ENCODE measurements around the gene OGDH.
"Not testable (repeated sequence)": the region's sequence is repeated elsewhere in the genome, so short reads cannot be mapped to it uniquely, and the experiment has no call there.

OGDH gene

DNA sequence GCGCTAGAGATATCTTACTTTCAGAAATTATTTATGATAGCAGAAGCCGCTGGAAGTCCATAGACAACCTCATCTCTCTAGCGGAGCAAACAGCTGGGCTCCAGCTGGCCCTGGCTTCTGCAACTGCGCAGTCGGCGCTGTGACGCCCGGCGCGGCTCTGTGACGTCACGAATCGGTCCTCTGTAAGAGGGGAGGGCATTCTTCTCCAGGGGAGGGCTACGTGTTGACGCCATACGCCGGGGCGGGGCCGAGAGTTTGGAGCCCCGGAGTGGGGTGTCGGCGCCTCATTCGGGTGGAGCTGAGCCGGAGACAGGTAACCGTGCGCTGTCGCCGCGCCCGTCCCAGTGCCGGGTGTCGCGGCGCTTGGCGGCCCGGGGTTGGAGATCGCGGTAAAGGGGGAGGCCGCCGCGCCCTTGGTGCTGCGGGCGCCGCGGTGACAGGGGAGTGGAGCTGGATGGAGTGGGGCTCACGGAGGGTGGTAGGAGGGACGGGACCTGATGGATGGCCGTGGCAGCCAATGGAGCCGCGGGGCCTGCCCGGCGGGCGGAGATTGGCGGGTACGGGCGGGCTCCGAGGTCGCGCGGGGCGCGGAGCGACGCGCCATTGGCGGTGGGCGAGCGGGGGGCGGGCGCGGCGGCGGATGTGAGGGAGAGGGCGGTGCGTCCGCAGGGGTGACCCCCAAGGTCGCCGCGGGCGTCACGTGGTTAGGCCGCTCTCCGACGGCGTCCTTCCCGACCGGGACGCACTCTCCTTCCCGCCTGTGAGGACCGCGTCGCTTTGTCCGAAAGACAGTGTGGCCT lies at the start of gene OGDH:
Gene OGDH, plus strand, starts transcription at position 287 of the 800 bp plus-strand sequence. CDS start 17,717 bp downstream, outside the sequence.
- peak; percentile 100 for DNase-seq
- H3K27ac Mint-ChIP-seq: peak within 1 kb of the TSS; percentile 97

DNA sequence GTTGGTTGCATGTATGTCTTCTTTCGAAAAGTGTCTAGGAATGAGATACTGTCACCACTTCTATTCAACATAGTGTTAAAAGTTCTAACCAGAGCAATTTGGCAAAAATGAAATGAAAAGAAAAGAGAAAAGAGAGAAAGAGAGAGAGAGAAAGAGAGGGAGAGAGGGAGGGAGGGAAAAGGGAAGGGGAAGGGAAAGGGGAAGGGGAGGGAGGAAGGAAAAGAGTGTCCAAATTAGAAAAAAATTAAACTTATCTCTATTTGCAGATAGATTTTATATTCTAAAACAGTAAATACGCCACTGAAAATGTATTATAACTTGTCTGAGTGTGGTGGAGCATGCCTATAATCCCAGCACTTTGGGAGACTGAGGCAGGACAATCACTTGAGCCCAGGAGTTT lies 48.9 kb upstream of the OGDH start:
- no peak for DNase-seq
- Mint-ChIP-seq H3K4me1 (no peaks in the 10 kb centered on the region), H3K4me3 (no peak overlapping the region), H3K36me3 (ENCODE audit: low read depth) (no peaks in the 10 kb centered on the region), H3K27me3 (peaks cover 2% of the 10 kb centered on the region), H3K9me3 (no peaks in the 10 kb centered on the region), H3K27ac (no peak overlapping the region)
- ATAC-seq: no peak

More for the DNA sequence above, at the start of gene OGDH:
- Mint-ChIP-seq H3K36me3 (ENCODE audit: low read depth) (peaks cover 12% of the 10 kb centered on the region), H3K4me1 (peaks cover 47% of the 10 kb centered on the region), H3K4me3 (peak within 1 kb of the TSS; percentile 93), H3K27me3 (peaks cover 1% of the 10 kb centered on the region), H3K9me3 (no peaks in the 10 kb centered on the region)
- ATAC-seq: peak; percentile 99

DNA sequence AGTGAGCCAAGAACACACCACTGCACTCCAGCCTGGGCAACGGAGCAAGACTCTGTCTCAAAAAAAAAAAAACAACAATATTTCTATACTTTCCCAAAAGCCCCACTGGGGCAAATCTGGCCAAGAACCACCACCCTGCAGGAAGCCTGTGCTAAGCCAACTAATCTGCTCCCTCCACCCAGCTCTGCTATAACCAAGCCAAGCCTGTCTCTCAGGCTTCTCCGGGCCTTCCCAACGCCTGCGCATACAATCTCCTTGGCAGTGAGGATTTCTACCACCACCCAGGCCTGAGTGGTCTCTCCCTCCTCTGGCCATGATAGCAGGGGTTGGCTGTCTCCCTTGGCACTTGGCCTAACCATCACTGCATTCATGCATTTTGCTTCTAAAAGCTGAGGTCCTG lies 46.9 kb upstream of the OGDH start:
- no peak for ATAC-seq
- H3K36me3 Mint-ChIP-seq (ENCODE audit: low read depth): peaks cover 5% of the 10 kb centered on the region
- H3K4me3 Mint-ChIP-seq: no peak overlapping the region
- no peaks in the 10 kb centered on the region for H3K4me1 Mint-ChIP-seq
- H3K9me3 Mint-ChIP-seq: no peaks in the 10 kb centered on the region
- H3K27ac Mint-ChIP-seq: no peak overlapping the region
- peaks cover 2% of the 10 kb centered on the region for H3K27me3 Mint-ChIP-seq
- no peak for DNase-seq

DNA sequence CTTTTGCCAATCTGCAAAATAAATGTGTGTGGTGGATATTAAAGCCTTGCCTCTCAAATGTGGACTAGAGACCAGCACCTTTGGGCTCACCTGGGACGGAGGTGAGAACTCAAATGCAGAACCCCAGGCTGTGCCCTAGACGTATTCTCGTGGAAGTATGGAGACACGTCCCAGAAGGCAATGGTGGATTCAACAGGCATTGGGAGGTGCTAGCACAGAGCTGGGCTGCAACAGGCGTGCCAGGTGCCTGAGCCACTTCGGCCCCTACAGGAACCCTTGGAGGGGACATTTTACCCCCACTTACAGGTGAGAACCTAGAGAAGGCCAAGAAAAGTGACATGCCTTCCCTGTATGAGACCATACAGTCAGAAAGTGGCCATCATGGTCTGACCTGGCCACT lies 44.9 kb upstream of the OGDH start:
- no peak for DNase-seq
- no peak overlapping the region for H3K27ac Mint-ChIP-seq
- no peaks in the 10 kb centered on the region for H3K9me3 Mint-ChIP-seq
- no peak overlapping the region for H3K4me3 Mint-ChIP-seq
- peaks cover 2% of the 10 kb centered on the region for H3K27me3 Mint-ChIP-seq
- H3K36me3 Mint-ChIP-seq (ENCODE audit: low read depth): peaks cover 16% of the 10 kb centered on the region
- no peak for ATAC-seq
- no peaks in the 10 kb centered on the region for H3K4me1 Mint-ChIP-seq

DNA sequence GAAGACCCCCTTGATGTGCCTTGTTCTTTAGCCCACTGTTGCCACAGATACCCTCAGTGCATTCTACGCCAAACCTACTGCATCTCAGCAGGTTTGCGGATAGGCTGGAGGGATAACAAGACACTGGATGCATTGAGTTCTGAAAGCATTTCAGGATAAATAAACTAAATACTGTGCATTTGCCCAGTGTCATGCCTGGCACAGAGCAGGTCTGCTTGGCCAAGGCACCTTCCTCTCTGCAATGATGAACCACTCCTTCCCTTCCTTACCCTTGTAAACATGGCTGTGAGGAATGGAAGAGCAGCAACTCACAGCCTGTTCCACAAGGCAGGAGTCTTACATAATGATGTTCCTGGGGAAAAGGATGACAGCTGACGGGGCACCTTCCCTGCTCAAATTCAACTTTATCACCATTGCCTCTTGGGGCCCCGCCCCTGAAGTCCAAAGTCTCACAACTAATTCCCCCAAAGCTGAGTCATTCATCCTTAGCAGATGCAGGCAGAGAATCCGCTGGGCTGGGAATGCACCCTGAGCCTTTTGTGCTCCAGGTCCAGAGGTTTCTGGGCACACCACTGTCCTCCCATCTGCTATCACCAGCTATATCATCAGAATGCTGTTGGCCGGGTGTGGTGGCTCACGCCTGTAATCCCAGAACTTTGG lies 44.3 kb upstream of the OGDH start:
- H3K4me1 Mint-ChIP-seq: no peaks in the 10 kb centered on the region
- H3K9me3 Mint-ChIP-seq: no peaks in the 10 kb centered on the region
- no peak for ATAC-seq
- H3K36me3 Mint-ChIP-seq (ENCODE audit: low read depth): peaks cover 17% of the 10 kb centered on the region
- no peaks in the 10 kb centered on the region for H3K27me3 Mint-ChIP-seq
- DNase-seq: no peak
- H3K4me3 Mint-ChIP-seq: no peak overlapping the region
- no peak overlapping the region for H3K27ac Mint-ChIP-seq

DNA sequence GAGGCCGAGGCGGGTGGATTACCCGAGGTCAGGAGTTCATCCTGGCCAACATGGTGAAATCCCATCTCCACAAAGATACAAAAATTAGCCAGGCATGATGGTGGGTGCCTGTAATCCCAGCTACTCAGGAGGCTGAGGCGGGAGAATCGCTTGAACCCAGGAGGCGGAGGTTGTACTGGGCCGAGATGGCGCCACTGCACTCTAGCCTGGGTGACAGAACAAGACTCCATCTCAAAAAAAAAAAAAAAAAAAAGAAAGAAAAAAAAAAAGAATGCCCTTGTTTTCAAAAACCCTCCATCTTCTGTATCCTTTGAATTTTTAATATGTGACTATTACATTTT lies 43.8 kb upstream of the OGDH start:
- H3K36me3 Mint-ChIP-seq (ENCODE audit: low read depth): peaks cover 21% of the 10 kb centered on the region
- not testable (repeated sequence) for DNase-seq, H3K27ac Mint-ChIP-seq, H3K9me3 Mint-ChIP-seq, H3K4me1 Mint-ChIP-seq, H3K4me3 Mint-ChIP-seq, ATAC-seq, H3K27me3 Mint-ChIP-seq

DNA sequence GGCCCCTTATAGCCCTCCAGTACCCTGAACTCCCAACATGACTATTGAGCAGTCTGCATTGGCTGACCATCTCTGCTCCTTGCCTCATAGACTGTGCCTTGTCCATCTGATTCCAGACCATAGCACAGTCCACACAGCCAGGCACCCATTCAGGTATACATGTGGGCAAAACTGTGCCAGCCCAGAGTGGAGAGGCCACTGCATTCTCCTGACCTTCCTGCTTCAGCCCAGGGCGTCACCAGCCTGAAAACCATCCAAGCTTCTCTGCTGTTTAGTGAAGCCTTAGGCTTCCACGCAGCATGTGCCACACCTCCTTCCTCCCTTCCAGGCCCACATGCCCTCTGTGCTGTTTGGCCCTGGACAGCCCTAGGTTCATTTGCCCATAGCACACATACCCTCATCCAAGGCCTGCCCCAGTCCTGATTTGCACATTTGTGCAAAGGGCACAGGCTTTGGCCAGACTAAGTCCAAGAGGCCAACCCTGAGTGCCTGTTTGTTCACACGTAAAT lies 43.2 kb upstream of the OGDH start:
- DNase-seq: no peak

DNA sequence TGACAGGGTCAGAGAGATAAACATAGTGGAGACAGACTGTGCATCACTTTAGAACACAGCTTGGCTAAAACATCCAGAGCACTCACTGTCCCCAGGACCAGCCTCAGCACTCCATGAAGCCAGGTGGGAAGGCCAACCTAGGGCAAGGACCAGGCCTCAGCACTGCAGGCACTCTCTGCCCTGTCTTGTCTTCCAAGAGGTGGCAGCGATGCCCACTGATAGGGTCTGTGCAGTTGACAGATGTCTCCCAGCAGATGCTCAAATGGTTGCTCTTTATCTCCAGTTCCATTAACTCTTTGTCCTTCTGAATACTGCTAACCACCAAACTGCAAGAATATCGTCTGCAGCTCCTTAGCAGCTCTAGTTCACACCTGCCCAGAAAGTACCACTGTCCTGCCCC lies 41.8 kb upstream of the OGDH start:
- no peak for ATAC-seq
- Mint-ChIP-seq H3K9me3 (no peaks in the 10 kb centered on the region), H3K27me3 (no peaks in the 10 kb centered on the region), H3K4me3 (no peak overlapping the region), H3K27ac (no peak overlapping the region), H3K4me1 (peaks cover 4% of the 10 kb centered on the region), H3K36me3 (ENCODE audit: low read depth) (peaks cover 36% of the 10 kb centered on the region)
- DNase-seq: no peak

More for the DNA sequence above, 43.2 kb upstream of the OGDH start:
- H3K4me1 Mint-ChIP-seq: no peaks in the 10 kb centered on the region
- no peaks in the 10 kb centered on the region for H3K9me3 Mint-ChIP-seq
- H3K27me3 Mint-ChIP-seq: no peaks in the 10 kb centered on the region
- peaks cover 25% of the 10 kb centered on the region for H3K36me3 Mint-ChIP-seq (ENCODE audit: low read depth)
- H3K4me3 Mint-ChIP-seq: no peak overlapping the region
- no peak overlapping the region for H3K27ac Mint-ChIP-seq
- ATAC-seq: no peak

DNA sequence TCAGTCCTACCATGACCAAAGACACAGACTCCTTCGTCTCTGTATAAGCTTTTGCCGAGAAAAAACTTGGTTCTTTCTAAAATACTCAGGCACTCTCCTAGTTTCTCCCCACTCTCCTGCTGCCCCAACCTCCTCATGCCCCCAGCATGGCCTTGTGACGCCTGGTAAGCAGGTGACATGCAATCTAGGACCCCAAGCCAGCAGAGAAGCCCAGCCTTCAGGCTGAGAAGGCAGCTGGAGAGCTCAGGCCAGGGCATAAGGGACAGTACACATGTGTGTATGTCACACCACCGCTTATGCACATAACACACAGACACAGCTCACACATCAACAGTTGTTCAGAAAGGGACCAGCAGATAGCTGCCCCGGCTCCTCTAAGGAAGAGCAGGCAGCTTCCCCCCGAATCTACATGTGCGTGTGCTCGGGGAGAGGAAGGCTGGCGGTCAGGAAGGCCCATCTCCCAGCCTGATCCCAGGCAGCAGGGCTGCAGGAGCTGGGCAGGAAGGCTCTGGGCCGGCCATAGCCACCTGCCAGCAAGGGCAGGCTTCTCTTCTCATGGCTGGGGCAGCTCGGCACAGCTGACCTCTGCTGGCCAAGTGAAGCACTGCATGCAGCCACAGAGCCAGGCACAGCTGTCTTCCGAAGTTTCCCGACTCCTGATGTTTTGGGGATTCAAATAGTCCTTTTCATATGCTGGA lies 41.2 kb upstream of the OGDH start:
- H3K27ac Mint-ChIP-seq: peak overlapping the region; percentile 35
- ATAC-seq (peak; percentile 63), DNase-seq (peak; percentile 68)
- H3K27me3 Mint-ChIP-seq: no peaks in the 10 kb centered on the region
- no peak overlapping the region for H3K4me3 Mint-ChIP-seq
- peaks cover 40% of the 10 kb centered on the region for H3K36me3 Mint-ChIP-seq (ENCODE audit: low read depth)
- peaks cover 4% of the 10 kb centered on the region for H3K4me1 Mint-ChIP-seq
- no peaks in the 10 kb centered on the region for H3K9me3 Mint-ChIP-seq

DNA sequence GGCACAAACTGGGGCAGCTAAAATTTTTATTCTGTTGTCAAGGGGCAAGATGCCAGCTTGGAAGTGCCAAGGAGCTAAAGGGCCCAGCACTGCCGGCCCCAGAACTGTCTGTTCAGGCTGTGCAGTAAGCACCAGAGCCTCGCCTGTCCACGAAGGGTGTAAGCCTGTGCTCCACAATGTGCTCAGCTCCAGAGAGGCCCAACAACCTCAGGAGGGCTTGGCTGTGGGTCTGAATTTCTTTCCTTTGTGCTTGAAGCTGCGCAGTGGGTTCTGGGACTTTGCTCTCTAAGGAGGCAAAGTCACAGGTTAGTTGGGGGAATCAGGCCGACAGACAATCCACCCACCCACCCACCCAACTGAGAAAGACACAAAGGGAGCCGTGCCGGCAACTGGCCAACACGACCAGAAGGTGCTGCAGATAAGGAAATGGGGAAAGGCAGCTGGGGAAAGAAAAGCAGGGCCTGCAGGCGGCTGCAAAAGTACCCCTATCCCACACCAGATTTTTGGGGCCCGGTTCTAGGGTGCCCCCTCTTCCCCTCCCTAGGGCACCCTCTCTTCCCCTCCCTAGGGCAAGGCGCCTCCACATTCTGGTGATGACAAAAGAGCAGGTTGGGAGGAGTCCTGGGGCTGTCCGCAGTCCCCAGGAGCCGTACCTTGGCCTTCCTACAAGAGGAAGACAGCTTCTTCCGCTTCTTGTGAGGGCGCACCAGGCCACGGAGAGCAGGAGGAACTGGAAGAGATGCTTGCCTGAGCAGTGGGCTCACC lies 40.5 kb upstream of the OGDH start:
- H3K27me3 Mint-ChIP-seq: no peaks in the 10 kb centered on the region
- peaks cover 4% of the 10 kb centered on the region for H3K4me1 Mint-ChIP-seq
- ATAC-seq (peak; percentile 29), DNase-seq (no peak)
- peaks cover 44% of the 10 kb centered on the region for H3K36me3 Mint-ChIP-seq (ENCODE audit: low read depth)
- H3K9me3 Mint-ChIP-seq: no peaks in the 10 kb centered on the region
- no peak overlapping the region for H3K27ac Mint-ChIP-seq
- no peak overlapping the region for H3K4me3 Mint-ChIP-seq

DNA sequence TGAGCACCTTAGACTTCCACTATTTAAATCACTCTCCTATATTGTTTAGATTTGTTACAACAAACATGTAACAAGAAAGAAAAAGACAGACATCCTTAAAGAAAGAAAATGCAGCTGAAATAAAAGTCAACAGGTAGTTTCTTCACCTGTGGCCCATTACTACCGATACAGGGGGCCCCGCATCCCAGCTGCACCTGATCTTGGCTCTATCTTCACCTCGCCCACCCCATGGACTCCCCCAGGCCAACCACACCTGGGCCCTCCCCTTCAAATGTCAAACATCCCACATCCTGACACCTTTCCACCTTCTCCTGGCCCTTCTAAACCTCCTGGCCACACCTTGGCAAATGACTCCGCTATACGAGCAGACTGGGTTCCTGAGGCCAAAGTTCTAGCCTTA lies 39.7 kb upstream of the OGDH start:
- Mint-ChIP-seq H3K9me3 (no peaks in the 10 kb centered on the region), H3K27me3 (no peaks in the 10 kb centered on the region), H3K36me3 (ENCODE audit: low read depth) (peaks cover 51% of the 10 kb centered on the region), H3K4me3 (no peak overlapping the region), H3K4me1 (peaks cover 9% of the 10 kb centered on the region), H3K27ac (no peak overlapping the region)
- no peak for DNase-seq
- ATAC-seq: no peak

DNA sequence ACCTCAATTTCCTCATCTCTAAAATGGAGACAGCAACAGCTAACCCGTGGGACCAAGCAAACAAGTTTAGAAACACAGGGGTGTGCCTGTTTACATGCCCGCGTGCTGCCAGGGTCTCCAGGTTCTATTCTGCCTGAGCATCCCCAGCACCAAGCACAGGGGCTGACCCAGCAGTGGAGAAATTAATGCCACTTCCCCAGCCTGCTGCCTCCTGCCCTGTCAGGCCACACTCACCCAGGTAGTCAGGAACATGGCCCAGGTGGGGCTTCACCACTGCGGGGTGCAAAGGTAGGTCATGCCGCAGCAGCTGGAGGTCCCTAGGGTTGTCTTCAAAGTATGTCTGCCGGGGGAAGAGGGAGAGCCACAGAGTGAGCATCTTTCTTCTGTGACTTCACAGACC lies 38.5 kb upstream of the OGDH start:
- DNase-seq: no peak
- Mint-ChIP-seq H3K4me1 (peaks cover 19% of the 10 kb centered on the region), H3K27ac (peak overlapping the region; percentile 50), H3K36me3 (ENCODE audit: low read depth) (peaks cover 63% of the 10 kb centered on the region), H3K9me3 (no peaks in the 10 kb centered on the region), H3K27me3 (no peaks in the 10 kb centered on the region), H3K4me3 (no peak overlapping the region)
- no peak for ATAC-seq

DNA sequence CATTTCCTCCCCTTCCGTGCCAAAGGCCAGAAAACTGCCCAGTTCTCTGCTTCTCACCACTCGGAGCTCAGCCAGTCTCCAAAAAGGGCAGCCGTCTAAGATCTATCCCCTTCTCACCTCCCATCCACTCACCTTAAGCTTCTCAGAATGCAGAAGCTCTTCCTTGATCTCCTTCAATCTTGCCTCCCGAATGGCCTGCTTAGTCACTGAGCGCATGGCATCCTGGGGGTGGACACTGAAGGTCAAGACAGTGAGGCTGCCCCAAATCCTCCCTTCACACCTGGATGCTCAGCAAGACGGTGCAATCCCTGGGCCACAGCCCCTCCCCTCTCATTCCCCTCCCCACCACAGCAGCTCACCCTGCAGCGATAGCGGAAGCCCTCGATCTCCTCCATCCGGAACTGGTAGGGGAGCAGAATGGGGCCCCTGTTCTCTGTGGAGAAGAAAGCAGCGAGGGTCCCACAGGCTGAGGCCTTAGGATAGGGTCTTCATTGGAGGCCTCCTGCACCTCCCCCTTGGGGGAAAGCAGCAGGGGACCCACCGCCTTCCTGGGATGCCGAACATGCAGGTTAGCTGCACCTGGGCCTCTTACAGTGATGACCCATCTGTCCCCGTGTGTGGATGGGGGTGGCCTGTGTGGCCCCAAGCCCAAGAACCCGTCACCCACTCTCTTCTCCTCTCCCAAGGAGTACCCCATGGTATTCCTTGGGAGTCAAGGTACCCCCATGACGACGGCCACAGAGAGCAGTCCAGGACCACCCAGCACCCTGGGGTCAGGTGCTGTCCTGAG lies 37.5 kb upstream of the OGDH start:
- H3K36me3 Mint-ChIP-seq (ENCODE audit: low read depth): peaks cover 71% of the 10 kb centered on the region

More for the DNA sequence above, 37.5 kb upstream of the OGDH start:
- DNase-seq (no peak), ATAC-seq (no peak)
- peak overlapping the region; percentile 73 for H3K27ac Mint-ChIP-seq
- peaks cover 24% of the 10 kb centered on the region for H3K4me1 Mint-ChIP-seq
- no peaks in the 10 kb centered on the region for H3K27me3 Mint-ChIP-seq
- H3K4me3 Mint-ChIP-seq: no peak overlapping the region
- H3K9me3 Mint-ChIP-seq: no peaks in the 10 kb centered on the region

Measured in activated naive CD8-positive, alpha-beta T cell treated with anti-CD3 and anti-CD28 coated beads, Interleukin-2, amount 50 U/mL, for 24 hours (primary cell).